ENCODE data around the gene ADAM22. TPM values are rescaled to one million over a fixed set of nuclear protein-coding genes. Genes with fewer than 3 reads are reported as not detected.

Gene ADAM22
- total and polyA plus RNA-seq, 4 donors, result 0.04 to 0.61 (median 0.15) TPM

DNA sequence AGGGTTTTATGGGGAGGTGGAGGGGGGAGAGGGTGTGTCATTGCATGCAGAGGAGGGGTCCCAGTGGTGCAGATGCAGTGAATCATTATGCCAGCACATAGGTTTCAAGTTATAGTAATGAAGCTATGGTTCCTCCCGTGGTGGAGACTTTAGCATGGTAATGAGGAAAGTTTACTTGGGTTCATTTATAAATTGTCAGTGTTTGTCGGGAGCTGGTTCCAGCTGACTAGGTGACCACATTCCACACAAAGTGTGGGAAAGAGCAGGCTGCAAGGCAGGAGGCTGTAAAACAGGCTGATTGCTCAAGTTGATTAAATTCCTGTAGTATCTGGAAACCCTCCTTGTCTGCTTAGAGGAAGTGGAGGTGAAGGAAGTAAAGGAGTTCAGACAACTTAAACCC lies 206.9 kb downstream of the ADAM22 start:
- TF ChIP-seq TAF1 (conservative IDR thresholded peaks at IDR 0.05) (no peak), SP1 (IDR thresholded peaks at IDR 0.05) (no peak), CTCF (IDR thresholded peaks at IDR 0.05; ENCODE audit: low read depth, low read length, missing input control) (no peak), RXRA (IDR thresholded peaks at IDR 0.05) (no peak), GABPA (IDR thresholded peaks at IDR 0.05 in 1 of 2, conservative IDR thresholded peaks at IDR 0.05 in 1 of 2) (no peak), FOXA2 (IDR thresholded peaks at IDR 0.05) (no peak), MAX (IDR thresholded peaks at IDR 0.05) (no peak), RAD21 (IDR thresholded peaks at IDR 0.05) (no peak), HNF4G (IDR thresholded peaks at IDR 0.05) (no peak), YY1 (IDR thresholded peaks at IDR 0.05) (no peak), HNF4A (conservative IDR thresholded peaks at IDR 0.05) (no peak), EGR1 (IDR thresholded peaks at IDR 0.05; ENCODE audit: low read depth in 2 of 2) (no peak), ZBTB33 (IDR thresholded peaks at IDR 0.05) (no peak), NR2F2 (IDR thresholded peaks at IDR 0.05) (no peak)
- TF ChIP-seq, protein P1, sequence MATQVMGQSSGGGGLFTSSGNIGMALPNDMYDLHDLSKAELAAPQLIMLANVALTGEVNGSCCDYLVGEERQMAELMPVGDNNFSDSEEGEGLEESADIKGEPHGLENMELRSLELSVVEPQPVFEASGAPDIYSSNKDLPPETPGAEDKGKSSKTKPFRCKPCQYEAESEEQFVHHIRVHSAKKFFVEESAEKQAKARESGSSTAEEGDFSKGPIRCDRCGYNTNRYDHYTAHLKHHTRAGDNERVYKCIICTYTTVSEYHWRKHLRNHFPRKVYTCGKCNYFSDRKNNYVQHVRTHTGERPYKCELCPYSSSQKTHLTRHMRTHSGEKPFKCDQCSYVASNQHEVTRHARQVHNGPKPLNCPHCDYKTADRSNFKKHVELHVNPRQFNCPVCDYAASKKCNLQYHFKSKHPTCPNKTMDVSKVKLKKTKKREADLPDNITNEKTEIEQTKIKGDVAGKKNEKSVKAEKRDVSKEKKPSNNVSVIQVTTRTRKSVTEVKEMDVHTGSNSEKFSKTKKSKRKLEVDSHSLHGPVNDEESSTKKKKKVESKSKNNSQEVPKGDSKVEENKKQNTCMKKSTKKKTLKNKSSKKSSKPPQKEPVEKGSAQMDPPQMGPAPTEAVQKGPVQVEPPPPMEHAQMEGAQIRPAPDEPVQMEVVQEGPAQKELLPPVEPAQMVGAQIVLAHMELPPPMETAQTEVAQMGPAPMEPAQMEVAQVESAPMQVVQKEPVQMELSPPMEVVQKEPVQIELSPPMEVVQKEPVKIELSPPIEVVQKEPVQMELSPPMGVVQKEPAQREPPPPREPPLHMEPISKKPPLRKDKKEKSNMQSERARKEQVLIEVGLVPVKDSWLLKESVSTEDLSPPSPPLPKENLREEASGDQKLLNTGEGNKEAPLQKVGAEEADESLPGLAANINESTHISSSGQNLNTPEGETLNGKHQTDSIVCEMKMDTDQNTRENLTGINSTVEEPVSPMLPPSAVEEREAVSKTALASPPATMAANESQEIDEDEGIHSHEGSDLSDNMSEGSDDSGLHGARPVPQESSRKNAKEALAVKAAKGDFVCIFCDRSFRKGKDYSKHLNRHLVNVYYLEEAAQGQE (IDR thresholded peaks at IDR 0.05), result no peak
- TF ChIP-seq, protein P2, sequence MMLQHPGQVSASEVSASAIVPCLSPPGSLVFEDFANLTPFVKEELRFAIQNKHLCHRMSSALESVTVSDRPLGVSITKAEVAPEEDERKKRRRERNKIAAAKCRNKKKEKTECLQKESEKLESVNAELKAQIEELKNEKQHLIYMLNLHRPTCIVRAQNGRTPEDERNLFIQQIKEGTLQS (IDR thresholded peaks at IDR 0.05), result no peak

DNA sequence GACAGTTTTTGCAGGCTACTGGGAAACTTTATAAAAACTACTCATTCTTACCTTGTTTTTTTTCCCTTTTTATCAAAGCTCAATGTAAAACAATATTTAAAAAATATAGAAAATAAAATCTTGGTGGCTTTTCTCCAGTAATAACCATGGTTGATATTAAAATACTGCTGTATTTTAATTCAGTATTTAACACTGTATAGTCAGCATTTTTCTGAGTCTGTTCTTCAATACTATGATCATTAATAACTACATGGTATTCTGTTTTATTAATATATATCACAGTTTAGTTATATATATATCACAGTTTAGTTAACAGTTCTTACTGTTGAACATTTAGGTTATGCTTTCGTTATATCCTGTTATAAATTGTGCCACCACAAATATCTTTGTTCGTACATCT lies 207.4 kb downstream of the ADAM22 start:
- Histone ChIP-seq H3K4me1 (ENCODE audit: control insufficient read depth in 4 of 4, insufficient read depth in 4 of 4, low read length in 3 of 4) (no peaks in the 10 kb centered on the region), H3K9me3 (ENCODE audit: control insufficient read depth in 4 of 4, low read length in 3 of 4) (no peaks in the 10 kb centered on the region), H3K27me3 (ENCODE audit: control insufficient read depth in 4 of 4, insufficient read depth in 4 of 4, low read length in 3 of 4) (no peaks in the 10 kb centered on the region), H3K36me3 (ENCODE audit: control insufficient read depth in 4 of 4, insufficient read depth in 3 of 4, low read depth in 1 of 4, low read length in 3 of 4) (no peaks in the 10 kb centered on the region), H3K9ac (ENCODE audit: low read depth in 1 of 2, low read length in 2 of 2) (no peak overlapping the region), H3K27ac (ENCODE audit: low read depth in 1 of 2, low read length in 2 of 2) (no peak overlapping the region), H3K4me3 (ENCODE audit: low read depth in 1 of 3, low read length in 3 of 3) (no peak overlapping the region)
- 84% methylated on average over 2 of the region's 2 CpGs for WGBS
- DNase-seq (ENCODE audit: low spot score), result no peak
- TF ChIP-seq NR2F2 (IDR thresholded peaks at IDR 0.05), result no peak
- no peak for TF ChIP-seq SP1 (IDR thresholded peaks at IDR 0.05)
- TF ChIP-seq CTCF (IDR thresholded peaks at IDR 0.05; ENCODE audit: low read depth, low read length, missing input control), result no peak
- TF ChIP-seq TAF1 (conservative IDR thresholded peaks at IDR 0.05), result no peak
- TF ChIP-seq HNF4G (IDR thresholded peaks at IDR 0.05), result no peak
- TF ChIP-seq, protein P1 (IDR thresholded peaks at IDR 0.05), result no peak
- TF ChIP-seq HNF4A (conservative IDR thresholded peaks at IDR 0.05), result no peak
- TF ChIP-seq MAX (IDR thresholded peaks at IDR 0.05), result no peak
- no peak for TF ChIP-seq JUND (IDR thresholded peaks at IDR 0.05)
- TF ChIP-seq, protein P2 (IDR thresholded peaks at IDR 0.05), result no peak
- TF ChIP-seq RXRA (IDR thresholded peaks at IDR 0.05), result no peak

More for the DNA sequence above, 206.9 kb downstream of the ADAM22 start:
- Histone ChIP-seq H3K9me3 (ENCODE audit: control insufficient read depth in 4 of 4, low read length in 3 of 4) (no peaks in the 10 kb centered on the region), H3K4me3 (ENCODE audit: low read depth in 1 of 3, low read length in 3 of 3) (no peak overlapping the region), H3K9ac (ENCODE audit: low read depth in 1 of 2, low read length in 2 of 2) (no peak overlapping the region), H3K27me3 (ENCODE audit: control insufficient read depth in 4 of 4, insufficient read depth in 4 of 4, low read length in 3 of 4) (no peaks in the 10 kb centered on the region), H3K27ac (ENCODE audit: low read depth in 1 of 2, low read length in 2 of 2) (no peak overlapping the region), H3K36me3 (ENCODE audit: control insufficient read depth in 4 of 4, insufficient read depth in 3 of 4, low read depth in 1 of 4, low read length in 3 of 4) (no peaks in the 10 kb centered on the region), H3K4me1 (ENCODE audit: control insufficient read depth in 4 of 4, insufficient read depth in 4 of 4, low read length in 3 of 4) (no peaks in the 10 kb centered on the region)
- 18% methylated on average over 2 of the region's 2 CpGs for WGBS
- no peak for DNase-seq (ENCODE audit: low spot score)

All from liver (tissue), 9 donors.